Erythroblast (primary cell): ENCODE results near the gene CRELD1.

Experiments used
- GATA1 ChIP-seq: IDR thresholded peaks from 2 replicates; pipeline ENCODE4 v1.6.1; 2011; ENCODE audit warnings: low read depth, mild to moderate bottlenecking, control low read depth, low read length, moderate library complexity
- POLR2A ChIP-seq: IDR thresholded peaks from 2 replicates; pipeline ENCODE4 v1.6.1; 2011; ENCODE audit warnings: mild to moderate bottlenecking, low read length

DNA sequence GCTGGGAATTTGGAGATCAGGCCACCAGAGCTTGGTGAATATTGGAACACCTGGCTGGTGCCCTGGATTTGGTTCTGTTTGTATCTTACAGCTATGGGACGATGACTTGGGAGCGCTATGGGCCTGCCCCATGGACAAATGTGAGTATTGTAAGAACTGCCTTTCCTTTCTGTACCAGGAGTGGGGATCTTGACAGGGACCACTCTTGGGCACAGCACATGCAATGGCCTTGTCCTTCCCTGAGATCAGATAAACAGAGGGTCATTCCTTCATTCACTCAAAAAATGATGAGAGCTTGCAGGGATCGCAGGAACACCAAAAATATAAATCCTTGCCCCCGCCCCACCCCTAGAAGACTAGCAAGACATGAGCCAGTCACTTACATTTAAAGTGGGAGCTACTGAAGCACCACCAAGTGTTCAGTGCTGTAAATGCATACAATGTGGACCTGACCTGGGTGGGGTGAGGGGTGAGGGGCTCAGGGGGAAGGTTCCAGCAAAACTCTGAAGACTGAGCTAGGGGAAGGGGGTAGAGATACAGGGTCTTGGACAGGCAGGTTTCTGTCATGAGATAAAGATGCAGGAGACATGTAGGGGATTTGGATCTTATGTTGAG, 2.7 kb upstream of the CRELD1 start:
- TF ChIP-seq POLR2A (no peak), GATA1 (no peak)
